Epithelial cell of proximal tubule (primary cell): ENCODE results near the gene PAM16. TPM values are rescaled to one million over a fixed set of nuclear protein-coding genes. Genes with fewer than 3 reads are reported as not detected.

Experiments
- DNase-seq: peaks from one replicate; pipeline ENCODE4 v3.0.0-alpha.2; 2011; ENCODE audit warnings: low read depth
- H3K4me3 ChIP-seq: 2 replicates; pipeline ENCODE4 v1.5.1; 2011; ENCODE audit warnings: low read depth, mild to moderate bottlenecking, low read length
- CTCF ChIP-seq: conservative IDR thresholded peaks from 2 replicates; pipeline ENCODE4 v1.5.1; 2012; ENCODE audit warnings: low read depth, mild to moderate bottlenecking, low read length
- total RNA-seq: library from RNA; depleted of rRNA; stranded (reverse); fragments of >200 nt; gene quantifications from 2 replicates; pipeline ENCODE4 v1.2.3, GENCODE V29; 2015

PAM16 gene
- total RNA-seq, 1 donor from 2014 or later: 75.1 TPM

- no peak for TF ChIP-seq CTCF
- no peak for DNase-seq
- H3K4me3 ChIP-seq: no peak overlapping the region
Observed at GRCh38 chr16:4382795-4383357, 31.8 kb upstream of the PAM16 start.

DNA sequence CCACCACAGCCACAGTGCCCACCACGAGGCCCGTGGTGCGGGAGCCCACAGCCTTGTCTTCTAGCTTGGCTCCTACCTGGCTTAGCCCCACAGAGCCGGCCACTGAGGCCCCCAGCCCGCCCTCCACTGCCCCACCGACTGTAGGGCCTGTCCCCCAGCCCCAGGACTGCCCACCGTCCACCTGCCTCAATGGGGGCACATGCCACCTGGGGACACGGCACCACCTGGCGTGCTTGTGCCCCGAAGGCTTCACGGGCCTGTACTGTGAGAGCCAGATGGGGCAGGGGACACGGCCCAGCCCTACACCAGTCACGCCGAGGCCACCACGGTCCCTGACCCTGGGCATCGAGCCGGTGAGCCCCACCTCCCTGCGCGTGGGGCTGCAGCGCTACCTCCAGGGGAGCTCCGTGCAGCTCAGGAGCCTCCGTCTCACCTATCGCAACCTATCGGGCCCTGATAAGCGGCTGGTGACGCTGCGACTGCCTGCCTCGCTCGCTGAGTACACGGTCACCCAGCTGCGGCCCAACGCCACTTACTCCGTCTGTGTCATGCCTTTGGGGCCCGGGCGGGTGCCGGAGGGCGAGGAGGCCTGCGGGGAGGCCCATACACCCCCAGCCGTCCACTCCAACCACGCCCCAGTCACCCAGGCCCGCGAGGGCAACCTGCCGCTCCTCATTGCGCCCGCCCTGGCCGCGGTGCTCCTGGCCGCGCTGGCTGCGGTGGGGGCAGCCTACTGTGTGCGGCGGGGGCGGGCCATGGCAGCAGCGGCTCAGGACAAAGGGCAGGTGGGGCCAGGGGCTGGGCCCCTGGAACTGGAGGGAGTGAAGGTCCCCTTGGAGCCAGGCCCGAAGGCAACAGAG, 31.0 kb upstream of the PAM16 start:
- no peak for DNase-seq
- no peak overlapping the region for H3K4me3 ChIP-seq
- TF ChIP-seq CTCF: no peak

DNA sequence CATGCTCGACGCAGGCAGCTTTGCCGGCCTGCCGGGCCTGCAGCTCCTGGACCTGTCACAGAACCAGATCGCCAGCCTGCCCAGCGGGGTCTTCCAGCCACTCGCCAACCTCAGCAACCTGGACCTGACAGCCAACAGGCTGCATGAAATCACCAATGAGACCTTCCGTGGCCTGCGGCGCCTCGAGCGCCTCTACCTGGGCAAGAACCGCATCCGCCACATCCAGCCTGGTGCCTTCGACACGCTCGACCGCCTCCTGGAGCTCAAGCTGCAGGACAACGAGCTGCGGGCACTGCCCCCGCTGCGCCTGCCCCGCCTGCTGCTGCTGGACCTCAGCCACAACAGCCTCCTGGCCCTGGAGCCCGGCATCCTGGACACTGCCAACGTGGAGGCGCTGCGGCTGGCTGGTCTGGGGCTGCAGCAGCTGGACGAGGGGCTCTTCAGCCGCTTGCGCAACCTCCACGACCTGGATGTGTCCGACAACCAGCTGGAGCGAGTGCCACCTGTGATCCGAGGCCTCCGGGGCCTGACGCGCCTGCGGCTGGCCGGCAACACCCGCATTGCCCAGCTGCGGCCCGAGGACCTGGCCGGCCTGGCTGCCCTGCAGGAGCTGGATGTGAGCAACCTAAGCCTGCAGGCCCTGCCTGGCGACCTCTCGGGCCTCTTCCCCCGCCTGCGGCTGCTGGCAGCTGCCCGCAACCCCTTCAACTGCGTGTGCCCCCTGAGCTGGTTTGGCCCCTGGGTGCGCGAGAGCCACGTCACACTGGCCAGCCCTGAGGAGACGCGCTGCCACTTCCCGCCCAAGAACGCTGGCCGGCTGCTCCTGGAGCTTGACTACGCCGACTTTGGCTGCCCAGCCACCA, 30.2 kb upstream of the PAM16 start:
- no peak for DNase-seq
- no peak for TF ChIP-seq CTCF
- no peak overlapping the region for H3K4me3 ChIP-seq

DNA sequence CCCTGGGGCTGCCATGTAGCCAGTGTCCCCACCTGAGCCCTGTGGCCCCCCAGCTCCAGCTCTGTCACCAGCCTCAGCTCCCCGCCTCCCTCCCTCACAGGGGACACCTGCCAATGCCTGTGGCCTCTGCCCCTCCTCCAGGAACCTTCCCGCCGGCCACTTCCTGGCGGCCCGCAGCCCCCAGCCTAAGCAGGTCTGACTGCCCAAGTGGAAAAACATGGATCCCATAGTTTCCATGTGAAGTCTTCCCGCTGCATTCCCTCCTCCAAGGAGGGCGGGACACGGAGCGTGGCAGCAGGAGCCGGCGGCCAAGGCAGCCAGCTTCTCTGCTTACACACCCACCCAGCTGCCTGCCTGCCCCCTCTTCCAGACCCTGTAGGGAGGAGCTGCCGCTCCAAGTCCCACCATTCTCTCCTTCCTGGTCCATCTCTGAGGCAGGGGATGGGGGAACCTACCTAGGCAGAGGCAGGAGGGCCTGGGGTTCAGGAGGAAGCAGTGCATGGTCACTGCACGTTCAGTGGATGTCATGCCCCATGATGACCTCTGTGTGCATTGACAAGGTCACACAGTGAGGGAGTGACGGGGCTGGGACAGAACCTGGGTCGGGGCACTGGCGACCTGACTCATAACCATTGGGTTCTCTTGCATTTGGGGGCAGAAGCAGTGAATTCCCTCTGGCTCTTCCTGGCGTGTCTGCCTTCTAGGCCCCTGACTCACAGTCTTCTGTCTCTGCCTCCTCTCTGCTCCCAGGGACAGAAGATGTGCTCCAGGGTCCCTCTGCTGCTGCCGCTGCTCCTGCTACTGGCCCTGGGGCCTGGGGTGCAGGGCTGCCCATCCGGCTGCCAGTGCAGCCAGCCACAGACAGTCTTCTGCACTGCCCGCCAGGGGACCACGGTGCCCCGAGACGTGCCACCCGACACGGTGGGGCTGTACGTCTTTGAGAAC, 29.3 kb upstream of the PAM16 start:
- TF ChIP-seq CTCF: no peak
- no peak for DNase-seq
- no peak overlapping the region for H3K4me3 ChIP-seq

GRCh38 chr16:4378999-4379690, 28.0 kb upstream of the PAM16 start:
- no peak overlapping the region for H3K4me3 ChIP-seq
- no peak for DNase-seq
- TF ChIP-seq CTCF: no peak
